Stromal cell of bone marrow (primary cell): ENCODE measurements around the gene OLIG2.

Experiments used
- DNase-seq: peaks from one replicate; pipeline ENCODE4 v3.0.0-alpha.2; 2012; ENCODE audit warnings: low read depth

OLIG2 gene

DNA sequence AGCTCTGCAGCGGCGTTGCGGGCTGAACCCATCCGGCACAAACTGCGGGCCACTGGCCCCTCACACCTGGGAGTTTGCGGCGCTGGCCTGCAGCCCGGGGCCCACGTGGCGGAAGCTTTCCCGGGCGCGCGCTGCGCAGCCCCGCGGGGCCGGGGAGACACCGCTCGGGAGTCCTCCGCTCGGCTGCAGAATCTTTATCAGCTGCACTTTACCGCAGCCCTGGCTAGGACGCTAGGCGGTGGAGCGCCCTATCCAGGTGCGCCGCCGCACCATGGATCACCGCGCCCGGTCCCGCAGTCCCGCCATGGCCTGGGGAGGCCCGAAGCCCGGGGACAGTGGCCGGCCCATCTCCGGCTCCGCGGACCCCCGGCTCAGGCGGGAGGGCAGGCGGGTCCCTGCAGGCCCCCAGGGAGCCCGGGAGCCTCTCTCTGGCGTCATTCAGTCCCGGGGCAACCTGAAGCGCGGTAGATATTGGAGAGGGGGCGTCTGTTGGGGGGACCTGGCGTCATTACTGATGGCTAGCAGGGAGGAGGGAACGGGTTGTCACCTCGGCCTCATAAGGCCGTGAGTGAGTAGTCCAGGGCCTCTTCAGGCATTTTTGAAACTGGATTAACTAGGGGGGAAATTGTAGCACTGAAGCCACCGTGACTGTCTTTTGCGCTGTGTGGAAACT is 5.7 kb upstream of the OLIG2 start:
- no peak for DNase-seq

DNA sequence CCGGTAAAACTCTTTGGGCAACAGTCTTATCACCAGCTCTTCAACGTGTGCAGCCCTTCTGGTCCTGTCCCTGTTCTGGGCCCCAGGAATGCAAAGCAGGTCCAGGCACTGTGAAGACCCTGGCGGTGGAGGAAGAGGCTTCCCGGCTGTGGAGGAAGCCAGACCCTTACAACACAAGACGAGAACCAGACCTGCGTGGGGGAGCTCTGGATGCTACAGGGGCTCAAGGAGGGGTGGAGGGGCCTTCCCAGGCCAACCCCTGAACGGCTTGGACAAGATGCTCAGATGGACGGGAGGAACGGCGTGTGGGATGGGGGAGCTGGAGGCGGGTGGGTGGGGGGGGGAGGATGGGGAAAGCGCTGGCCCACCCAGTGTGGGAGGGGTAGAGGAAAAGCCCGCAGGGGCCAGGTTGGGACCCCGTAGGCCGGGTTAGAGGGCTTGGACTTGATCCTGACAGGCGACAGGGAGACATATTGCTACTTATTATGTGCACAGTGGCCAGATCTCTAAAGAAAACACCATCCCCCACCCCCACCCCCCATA is 5.1 kb upstream of the OLIG2 start:
- DNase-seq: no peak

DNA sequence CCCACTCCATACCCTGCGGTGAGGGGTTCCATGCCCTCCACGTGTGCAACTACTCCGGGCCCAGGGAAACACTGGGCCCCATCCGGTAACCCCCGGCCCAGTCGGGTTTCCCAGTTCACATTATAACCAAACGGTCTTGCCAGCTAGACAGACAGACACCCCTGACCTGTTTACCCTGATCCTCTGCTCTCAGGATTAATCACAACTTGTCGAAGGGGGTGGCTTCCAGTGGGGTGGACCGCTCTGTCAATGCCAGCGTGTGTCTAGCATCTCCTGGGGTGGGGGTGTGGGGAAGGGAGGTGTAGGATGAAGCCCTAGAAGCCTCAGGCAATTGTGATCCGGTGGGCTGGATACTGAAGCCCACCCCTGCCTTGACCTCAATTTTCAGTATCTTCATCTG is 4.6 kb upstream of the OLIG2 start:
- DNase-seq: no peak

DNA sequence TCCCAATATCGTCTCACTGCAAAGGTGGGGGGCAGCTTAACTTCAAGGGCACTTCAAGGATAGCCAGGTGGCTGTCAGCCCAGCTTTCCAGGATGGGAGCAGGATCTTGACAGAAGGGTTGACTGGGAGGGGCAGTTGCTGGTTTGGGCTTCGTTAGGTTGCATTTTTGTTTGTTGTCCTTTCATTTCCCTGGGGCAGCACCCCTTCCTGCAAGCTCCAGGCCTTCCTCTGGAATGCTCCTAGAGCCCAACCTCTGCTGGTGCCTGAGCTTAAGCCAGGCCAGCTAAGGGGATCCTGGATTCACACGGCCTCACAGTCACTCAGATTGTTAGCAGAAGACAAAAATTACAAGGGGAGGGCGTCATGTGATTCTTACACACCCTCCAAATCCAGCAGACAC is 4.1 kb upstream of the OLIG2 start:
- DNase-seq: no peak

DNA sequence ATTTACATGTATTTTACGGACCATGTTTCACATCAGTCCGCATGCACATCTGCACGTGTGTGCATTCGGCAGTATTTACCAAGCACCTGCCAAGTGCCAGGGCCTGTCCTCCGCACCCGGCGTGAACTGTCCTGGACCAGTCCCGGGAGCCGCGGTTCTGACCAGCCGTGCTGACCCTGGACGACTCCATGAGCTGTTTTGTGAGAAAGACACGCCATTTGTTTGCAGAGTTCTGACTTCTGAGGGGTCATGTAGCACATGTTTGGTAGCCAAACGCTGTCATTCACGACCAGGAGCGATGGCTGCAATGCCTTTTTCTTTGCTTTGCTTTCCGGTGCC is 3.3 kb upstream of the OLIG2 start:
- DNase-seq: no peak

DNA sequence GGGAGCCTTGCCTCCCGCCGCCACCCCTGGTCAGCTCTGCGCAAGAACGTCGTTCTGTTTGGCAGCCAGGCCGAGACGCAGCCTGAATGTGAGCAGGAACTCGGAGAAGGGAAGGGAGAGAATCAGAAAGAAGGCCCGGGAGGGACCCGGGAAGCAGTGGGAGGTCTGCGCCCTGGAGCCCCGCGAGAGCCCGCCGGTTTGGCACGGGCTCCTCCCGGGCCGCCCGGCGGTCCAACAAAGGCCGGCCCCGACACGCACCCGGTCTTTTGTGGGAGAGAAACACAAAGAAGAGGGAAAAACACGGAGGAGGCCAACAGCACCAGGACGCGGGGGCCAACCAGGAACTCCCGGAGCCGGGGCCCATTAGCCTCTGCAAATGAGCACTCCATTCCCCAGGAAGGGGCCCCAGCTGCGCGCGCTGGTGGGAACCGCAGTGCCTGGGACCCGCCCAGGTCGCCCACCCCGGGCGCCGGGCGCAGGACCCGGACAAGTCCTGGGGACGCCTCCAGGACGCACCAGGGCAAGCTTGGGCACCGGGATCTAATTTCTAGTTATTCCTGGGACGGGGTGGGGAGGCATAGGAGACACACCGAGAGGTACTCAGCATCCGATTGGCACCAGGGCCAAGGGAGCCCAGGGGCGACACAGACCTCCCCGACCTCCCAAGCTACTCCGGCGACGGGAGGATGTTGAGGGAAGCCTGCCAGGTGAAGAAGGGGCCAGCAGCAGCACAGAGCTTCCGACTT is 2.7 kb upstream of the OLIG2 start:
- no peak for DNase-seq

DNA sequence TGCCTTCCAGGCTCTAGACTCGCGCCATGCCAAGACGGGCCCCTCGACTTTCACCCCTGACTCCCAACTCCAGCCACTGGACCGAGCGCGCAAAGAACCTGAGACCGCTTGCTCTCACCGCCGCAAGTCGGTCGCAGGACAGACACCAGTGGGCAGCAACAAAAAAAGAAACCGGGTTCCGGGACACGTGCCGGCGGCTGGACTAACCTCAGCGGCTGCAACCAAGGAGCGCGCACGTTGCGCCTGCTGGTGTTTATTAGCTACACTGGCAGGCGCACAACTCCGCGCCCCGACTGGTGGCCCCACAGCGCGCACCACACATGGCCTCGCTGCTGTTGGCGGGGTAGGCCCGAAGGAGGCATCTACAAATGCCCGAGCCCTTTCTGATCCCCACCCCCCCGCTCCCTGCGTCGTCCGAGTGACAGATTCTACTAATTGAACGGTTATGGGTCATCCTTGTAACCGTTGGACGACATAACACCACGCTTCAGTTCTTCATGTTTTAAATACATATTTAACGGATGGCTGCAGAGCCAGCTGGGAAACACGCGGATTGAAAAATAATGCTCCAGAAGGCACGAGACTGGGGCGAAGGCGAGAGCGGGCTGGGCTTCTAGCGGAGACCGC is 2.0 kb upstream of the OLIG2 start:
- DNase-seq: no peak

DNA sequence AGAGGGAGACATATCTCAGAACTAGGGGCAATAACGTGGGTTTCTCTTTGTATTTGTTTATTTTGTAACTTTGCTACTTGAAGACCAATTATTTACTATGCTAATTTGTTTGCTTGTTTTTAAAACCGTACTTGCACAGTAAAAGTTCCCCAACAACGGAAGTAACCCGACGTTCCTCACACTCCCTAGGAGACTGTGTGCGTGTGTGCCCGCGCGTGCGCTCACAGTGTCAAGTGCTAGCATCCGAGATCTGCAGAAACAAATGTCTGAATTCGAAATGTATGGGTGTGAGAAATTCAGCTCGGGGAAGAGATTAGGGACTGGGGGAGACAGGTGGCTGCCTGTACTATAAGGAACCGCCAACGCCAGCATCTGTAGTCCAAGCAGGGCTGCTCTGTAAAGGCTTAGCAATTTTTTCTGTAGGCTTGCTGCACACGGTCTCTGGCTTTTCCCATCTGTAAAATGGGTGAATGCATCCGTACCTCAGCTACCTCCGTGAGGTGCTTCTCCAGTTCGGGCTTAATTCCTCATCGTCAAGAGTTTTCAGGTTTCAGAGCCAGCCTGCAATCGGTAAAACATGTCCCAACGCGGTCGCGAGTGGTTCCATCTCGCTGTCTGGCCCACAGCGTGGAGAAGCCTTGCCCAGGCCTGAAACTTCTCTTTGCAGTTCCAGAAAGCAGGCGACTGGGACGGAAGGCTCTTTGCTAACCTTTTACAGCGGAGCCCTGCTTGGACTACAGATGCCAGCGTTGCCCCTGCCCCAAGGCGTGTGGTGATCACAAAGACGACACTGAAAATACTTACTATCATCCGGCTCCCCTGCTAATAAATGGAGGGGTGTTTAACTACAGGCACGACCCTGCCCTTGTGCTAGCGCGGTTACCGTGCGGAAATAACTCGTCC is 1.3 kb upstream of the OLIG2 start:
- DNase-seq: no peak

DNA sequence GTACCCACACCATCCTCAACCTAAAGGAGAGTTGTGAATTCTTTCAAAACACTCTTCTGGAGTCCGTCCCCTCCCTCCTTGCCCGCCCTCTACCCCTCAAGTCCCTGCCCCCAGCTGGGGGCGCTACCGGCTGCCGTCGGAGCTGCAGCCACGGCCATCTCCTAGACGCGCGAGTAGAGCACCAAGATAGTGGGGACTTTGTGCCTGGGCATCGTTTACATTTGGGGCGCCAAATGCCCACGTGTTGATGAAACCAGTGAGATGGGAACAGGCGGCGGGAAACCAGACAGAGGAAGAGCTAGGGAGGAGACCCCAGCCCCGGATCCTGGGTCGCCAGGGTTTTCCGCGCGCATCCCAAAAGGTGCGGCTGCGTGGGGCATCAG is 638 bp upstream of the OLIG2 start:
- no peak for DNase-seq

DNA sequence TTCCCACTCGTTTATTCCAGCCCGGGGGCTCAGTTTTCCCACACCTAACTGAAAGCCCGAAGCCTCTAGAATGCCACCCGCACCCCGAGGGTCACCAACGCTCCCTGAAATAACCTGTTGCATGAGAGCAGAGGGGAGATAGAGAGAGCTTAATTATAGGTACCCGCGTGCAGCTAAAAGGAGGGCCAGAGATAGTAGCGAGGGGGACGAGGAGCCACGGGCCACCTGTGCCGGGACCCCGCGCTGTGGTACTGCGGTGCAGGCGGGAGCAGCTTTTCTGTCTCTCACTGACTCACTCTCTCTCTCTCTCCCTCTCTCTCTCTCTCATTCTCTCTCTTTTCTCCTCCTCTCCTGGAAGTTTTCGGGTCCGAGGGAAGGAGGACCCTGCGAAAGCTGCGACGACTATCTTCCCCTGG is 716 bp downstream of the OLIG2 start:
- DNase-seq: no peak

DNA sequence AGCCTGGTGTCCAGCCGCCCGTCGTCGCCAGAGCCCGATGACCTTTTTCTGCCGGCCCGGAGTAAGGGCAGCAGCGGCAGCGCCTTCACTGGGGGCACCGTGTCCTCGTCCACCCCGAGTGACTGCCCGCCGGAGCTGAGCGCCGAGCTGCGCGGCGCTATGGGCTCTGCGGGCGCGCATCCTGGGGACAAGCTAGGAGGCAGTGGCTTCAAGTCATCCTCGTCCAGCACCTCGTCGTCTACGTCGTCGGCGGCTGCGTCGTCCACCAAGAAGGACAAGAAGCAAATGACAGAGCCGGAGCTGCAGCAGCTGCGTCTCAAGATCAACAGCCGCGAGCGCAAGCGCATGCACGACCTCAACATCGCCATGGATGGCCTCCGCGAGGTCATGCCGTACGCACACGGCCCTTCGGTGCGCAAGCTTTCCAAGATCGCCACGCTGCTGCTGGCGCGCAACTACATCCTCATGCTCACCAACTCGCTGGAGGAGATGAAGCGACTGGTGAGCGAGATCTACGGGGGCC is 1.2 kb downstream of the OLIG2 start:
- no peak for DNase-seq

DNA sequence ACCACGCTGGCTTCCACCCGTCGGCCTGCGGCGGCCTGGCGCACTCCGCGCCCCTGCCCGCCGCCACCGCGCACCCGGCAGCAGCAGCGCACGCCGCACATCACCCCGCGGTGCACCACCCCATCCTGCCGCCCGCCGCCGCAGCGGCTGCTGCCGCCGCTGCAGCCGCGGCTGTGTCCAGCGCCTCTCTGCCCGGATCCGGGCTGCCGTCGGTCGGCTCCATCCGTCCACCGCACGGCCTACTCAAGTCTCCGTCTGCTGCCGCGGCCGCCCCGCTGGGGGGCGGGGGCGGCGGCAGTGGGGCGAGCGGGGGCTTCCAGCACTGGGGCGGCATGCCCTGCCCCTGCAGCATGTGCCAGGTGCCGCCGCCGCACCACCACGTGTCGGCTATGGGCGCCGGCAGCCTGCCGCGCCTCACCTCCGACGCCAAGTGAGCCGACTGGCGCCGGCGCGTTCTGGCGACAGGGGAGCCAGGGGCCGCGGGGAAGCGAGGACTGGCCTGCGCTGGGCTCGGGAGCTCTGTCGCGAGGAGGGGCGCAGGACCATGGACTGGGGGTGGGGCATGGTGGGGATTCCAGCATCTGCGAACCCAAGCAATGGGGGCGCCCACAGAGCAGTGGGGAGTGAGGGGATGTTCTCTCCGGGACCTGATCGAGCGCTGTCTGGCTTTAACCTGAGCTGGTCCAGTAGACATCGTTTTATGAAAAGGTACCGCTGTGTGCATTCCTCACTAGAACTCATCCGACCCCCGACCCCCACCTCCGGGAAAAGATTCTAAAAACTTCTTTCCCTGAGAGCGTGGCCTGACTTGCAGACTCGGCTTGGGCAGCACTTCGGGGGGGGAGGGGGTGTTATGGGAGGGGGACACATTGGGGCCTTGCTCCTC is 1.9 kb downstream of the OLIG2 start:
- DNase-seq: no peak

DNA sequence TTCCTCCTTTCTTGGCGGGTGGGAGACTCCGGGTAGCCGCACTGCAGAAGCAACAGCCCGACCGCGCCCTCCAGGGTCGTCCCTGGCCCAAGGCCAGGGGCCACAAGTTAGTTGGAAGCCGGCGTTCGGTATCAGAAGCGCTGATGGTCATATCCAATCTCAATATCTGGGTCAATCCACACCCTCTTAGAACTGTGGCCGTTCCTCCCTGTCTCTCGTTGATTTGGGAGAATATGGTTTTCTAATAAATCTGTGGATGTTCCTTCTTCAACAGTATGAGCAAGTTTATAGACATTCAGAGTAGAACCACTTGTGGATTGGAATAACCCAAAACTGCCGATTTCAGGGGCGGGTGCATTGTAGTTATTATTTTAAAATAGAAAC is 2.5 kb downstream of the OLIG2 start:
- no peak for DNase-seq

DNA sequence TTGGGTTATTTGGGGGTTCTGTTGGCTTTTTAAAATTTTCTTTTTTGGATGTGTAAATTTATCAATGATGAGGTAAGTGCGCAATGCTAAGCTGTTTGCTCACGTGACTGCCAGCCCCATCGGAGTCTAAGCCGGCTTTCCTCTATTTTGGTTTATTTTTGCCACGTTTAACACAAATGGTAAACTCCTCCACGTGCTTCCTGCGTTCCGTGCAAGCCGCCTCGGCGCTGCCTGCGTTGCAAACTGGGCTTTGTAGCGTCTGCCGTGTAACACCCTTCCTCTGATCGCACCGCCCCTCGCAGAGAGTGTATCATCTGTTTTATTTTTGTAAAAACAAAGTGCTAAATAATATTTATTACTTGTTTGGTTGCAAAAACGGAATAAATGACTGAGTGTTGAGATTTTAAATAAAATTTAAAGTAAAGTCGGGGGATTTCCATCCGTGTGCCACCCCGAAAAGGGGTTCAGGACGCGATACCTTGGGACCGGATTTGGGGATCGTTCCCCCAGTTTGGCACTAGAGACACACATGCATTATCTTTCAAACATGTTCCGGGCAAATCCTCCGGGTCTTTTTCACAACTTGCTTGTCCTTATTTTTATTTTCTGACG is 3.1 kb downstream of the OLIG2 start:
- no peak for DNase-seq

DNA sequence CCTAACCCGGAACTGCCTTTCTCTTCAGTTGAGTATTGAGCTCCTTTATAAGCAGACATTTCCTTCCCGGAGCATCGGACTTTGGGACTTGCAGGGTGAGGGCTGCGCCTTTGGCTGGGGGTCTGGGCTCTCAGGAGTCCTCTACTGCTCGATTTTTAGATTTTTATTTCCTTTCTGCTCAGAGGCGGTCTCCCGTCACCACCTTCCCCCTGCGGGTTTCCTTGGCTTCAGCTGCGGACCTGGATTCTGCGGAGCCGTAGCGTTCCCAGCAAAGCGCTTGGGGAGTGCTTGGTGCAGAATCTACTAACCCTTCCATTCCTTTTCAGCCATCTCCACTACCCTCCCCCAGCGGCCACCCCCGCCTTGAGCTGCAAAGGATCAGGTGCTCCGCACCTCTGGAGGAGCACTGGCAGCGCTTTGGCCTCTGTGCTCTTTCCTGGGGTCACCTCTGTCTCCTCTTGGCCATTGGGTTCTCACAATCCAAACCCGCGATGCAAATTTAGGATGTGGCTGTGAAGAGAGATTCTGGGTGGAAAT is 3.7 kb downstream of the OLIG2 start:
- no peak for DNase-seq

DNA sequence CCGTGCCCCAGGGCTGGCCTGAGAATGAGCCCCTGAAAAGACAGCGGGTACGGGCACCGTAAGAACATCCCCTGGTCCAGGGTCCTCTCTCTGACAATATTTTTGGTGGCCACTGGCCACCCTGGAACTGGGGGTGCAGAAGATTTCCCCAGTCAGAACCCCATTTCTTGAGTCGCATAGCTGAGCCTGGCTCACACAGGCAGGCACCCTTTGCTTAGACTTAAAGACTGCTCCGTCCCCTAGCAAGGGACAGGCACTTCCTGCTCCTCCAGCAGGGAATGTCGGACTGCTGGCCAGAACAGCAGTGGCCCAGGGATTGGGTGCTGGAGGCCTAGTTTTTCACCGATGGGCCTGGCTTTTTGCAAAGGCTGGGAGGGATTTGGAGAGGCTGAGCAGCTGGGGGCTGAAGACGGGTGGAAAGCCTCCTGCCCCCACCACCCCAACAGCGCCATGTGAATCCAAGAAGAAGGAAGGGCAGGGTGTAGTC is 4.3 kb downstream of the OLIG2 start:
- DNase-seq: no peak

DNA sequence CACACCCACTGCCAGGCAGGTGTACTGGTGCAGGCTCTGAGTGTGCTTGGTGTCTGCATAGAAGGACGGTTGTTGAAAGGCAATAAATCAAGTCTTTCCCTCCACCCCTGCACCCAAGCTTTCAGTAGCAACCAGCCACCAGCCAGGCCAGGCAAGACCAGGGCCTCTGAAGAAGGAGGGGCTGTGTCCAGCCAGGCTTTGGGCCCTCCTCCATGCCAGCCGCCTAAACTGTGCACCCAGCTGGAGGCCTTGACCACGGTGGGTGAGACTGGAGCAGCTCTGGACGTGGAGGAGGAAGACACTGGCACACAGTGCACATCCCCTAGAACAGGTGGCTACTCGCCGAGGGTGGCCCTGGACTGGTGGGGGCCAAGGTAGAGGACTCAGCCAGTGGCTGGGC is 4.9 kb downstream of the OLIG2 start:
- no peak for DNase-seq

DNA sequence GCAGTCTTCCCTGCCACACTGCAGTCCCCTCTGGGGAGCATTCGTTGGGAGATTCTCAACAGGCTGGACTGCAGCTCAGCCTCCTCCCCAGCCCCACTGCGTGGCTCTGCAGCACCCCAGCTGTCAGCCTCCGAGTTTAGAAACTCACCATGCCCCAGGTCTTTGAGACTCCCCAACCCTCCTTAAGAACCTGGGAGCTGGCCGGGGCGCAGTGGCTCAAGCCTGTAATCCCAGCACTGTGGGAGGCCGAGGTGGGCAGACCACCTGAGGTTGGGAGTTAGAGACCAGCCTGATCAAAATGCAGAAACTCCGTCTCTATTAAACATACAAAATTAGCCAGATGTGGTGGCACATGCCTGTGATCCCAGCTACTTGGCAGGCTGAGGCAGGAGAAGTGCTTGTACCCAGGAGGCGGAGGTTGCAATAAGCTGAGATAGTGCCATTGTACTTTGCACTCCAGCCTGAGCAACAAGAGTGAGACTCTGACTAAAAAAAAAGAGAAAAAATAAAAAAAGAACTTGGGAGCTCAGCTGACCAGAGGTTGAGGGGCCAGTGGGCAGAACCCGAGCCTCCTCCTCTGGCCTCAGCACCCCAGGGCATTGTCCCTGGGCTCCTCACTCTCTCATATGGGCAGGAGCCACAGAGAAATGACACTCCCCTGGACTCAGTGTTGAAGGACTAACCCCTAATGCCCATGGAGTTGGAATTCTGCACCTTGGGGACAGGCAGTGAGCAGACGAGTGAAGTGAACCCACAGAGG is 5.6 kb downstream of the OLIG2 start:
- no peak for DNase-seq

DNA sequence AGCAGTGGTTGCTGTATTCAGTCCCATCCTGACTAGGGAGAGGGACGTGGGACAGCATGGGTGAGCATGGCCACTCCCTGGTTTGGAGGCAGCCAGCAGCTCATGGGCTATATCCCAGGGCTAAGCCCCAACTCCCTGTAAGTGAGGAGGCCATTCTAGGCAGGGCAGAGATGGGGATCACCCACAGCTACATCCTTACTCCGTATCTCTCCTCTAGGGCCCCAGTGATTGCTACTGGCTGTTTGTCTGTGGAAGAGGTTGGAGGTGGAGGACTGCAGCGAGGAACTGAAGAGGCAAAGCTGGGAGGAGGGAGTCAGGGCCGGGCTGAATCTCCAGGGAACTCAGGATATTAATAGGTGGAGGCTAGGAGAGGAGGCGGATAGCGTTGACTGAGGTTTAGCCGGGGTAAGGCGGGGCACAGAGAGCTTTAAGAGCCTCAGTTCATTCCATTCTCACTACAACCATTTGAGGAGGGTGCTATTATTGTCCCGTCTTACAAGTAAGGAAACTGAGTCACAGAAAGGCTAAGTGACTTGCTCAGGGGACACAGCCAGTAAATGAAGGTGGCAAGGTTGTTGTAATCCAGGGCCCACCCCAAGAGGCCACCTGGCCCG is 6.8 kb downstream of the OLIG2 start:
- no peak for DNase-seq
